Activated T-helper 17 cell treated with anti-CD3 and anti-CD28 coated beads, Interleukin-2, amount 50 U/mL, for 72 hours (primary cell): Measurements from ENCODE around the gene OSBPL9. TPM values are rescaled to one million over a fixed set of nuclear protein-coding genes. Genes with fewer than 3 reads are reported as not detected.

Experiments used
- ATAC-seq: fragments of 150-1000 bp; cut with Tn5 transposase; replicated peaks from 2 replicates; pipeline ENCODE4 v1.10.0; 2021; ENCODE audit warnings: mild to moderate bottlenecking, moderate library complexity
- H3K27ac Mint-ChIP-seq: one replicate; pipeline ENCODE4 v1.8.0; 2022; ENCODE audit warnings: mixed read lengths
- H3K27me3 Mint-ChIP-seq: one replicate; pipeline ENCODE4 v1.8.0; 2022; ENCODE audit warnings: mixed read lengths
- H3K36me3 Mint-ChIP-seq: one replicate; pipeline ENCODE4 v1.8.0; 2022; ENCODE audit warnings: low read depth, mild to moderate bottlenecking, mixed read lengths
- H3K4me1 Mint-ChIP-seq: one replicate; pipeline ENCODE4 v1.8.0; 2022; ENCODE audit warnings: mixed read lengths
- H3K4me3 Mint-ChIP-seq: one replicate; pipeline ENCODE4 v1.8.0; 2022; ENCODE audit warnings: mild to moderate bottlenecking, mixed read lengths
- H3K9me3 Mint-ChIP-seq: one replicate; pipeline ENCODE4 v1.8.0; 2022; ENCODE audit warnings: mixed read lengths
- total RNA-seq, 2 donors: library from RNA; stranded (reverse); gene quantifications; one replicate each; pipeline ENCODE4 v1.2.3, GENCODE V29; 2022

OSBPL9 gene
- total RNA-seq, 2 donors from 2014 or later: 42.9 to 47.6 TPM

DNA sequence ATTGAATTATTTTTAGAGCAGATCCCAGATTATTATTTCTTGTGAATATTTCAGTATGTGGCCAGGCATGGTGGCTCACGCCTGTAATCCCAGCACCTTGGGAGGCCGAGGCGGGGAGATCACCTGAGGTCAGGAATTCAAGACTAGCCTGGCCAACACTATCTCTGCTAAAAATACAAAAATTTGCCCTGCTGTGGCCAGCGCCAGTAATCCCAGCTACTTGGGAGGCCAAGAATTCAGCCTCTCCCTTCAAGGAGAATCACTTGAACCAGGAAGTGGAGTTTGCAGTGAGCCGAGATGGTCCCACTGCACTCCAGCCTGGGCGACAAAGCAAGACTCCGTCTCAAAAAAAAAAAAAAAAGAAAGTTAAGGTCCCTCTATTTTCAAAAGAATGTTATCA is 4.3 kb downstream of the OSBPL9 start:
- H3K27me3 Mint-ChIP-seq: no peaks in the 10 kb centered on the region
- no peak overlapping the region for H3K4me3 Mint-ChIP-seq
- ATAC-seq: no peak
- H3K9me3 Mint-ChIP-seq: no peaks in the 10 kb centered on the region
- H3K27ac Mint-ChIP-seq: no peak overlapping the region
- H3K36me3 Mint-ChIP-seq: peaks cover 4% of the 10 kb centered on the region
- peaks cover 29% of the 10 kb centered on the region for H3K4me1 Mint-ChIP-seq

DNA sequence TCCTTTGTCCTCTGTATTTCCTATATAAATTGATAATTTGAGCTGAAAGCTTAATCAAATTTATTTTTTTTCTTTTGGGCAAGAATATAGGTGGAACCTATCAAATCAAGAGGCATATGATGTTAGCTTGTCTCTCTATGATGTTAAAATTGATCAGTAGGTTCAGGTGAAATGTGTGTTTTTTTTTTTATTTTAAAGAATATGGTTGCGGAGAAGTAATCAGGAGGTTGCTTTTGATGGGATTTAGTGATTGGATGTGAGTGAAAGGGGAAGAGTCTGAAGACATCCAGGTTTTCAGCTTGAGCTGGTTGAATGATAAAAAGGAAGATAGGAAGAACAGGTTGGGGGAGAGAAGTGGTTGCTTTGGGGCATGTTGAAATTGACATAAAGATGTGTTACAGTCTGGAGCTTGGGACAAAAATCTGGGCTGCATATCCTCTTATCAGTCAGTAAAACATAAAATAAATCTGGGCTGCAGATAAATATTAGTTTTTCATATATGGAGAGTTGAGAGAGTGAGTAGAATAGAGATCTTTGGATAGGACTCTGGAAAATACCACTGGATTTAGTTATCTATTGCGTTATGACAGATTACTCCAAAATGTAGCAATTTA is 5.1 kb downstream of the OSBPL9 start:
- no peak overlapping the region for H3K27ac Mint-ChIP-seq
- H3K4me3 Mint-ChIP-seq: no peak overlapping the region
- H3K36me3 Mint-ChIP-seq: peaks cover 3% of the 10 kb centered on the region
- H3K27me3 Mint-ChIP-seq: no peaks in the 10 kb centered on the region
- H3K4me1 Mint-ChIP-seq: peaks cover 25% of the 10 kb centered on the region
- no peaks in the 10 kb centered on the region for H3K9me3 Mint-ChIP-seq
- no peak for ATAC-seq

DNA sequence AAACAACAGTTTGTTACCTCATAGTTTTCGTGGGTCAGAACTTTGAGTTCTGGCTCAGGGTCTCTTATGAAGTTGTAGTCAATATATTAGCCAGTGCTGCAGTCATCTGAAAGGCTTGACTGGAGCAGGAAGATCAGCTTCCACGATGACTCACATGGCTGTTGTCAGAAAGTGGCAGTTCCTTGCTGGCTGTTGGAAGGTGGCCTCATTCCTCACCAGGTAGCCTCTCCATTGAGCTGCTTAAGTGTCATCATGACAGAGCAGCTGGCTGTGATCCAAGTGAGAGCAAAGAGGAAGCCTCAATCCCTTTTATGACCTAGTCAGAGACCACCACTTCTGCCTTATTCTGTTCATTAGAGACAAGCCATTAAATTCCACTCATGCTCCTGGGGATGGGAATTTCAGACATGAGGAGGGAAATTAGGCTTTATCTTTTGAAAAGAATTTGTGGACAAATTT is 5.6 kb downstream of the OSBPL9 start:
- H3K4me1 Mint-ChIP-seq: peaks cover 25% of the 10 kb centered on the region
- H3K27me3 Mint-ChIP-seq: no peaks in the 10 kb centered on the region
- ATAC-seq: peak; percentile 48
- H3K9me3 Mint-ChIP-seq: no peaks in the 10 kb centered on the region
- H3K36me3 Mint-ChIP-seq: no peaks in the 10 kb centered on the region
- H3K4me3 Mint-ChIP-seq: no peak overlapping the region
- H3K27ac Mint-ChIP-seq: no peak overlapping the region

DNA sequence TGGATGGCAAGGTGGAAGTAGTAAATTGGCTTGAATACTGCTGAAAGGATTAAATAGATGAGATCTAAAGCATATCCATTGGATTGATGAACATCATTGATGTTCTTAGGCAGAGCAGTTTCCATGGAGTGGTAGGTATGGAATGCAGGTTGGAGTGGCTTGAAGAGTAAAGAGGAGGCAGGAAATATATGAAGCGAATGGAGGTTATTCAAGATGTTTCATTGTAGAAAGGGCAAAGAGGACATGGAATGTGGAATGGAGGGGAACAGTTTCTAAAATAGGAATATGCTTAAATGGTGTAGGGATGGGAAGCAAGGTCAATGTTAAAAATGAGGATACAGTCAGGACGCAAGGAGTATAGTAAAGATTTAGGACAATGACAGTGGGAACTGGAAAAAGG is 6.1 kb downstream of the OSBPL9 start:
- no peaks in the 10 kb centered on the region for H3K36me3 Mint-ChIP-seq
- no peaks in the 10 kb centered on the region for H3K27me3 Mint-ChIP-seq
- peaks cover 20% of the 10 kb centered on the region for H3K4me1 Mint-ChIP-seq
- H3K27ac Mint-ChIP-seq: no peak overlapping the region
- no peak overlapping the region for H3K4me3 Mint-ChIP-seq
- no peak for ATAC-seq
- H3K9me3 Mint-ChIP-seq: no peaks in the 10 kb centered on the region

DNA sequence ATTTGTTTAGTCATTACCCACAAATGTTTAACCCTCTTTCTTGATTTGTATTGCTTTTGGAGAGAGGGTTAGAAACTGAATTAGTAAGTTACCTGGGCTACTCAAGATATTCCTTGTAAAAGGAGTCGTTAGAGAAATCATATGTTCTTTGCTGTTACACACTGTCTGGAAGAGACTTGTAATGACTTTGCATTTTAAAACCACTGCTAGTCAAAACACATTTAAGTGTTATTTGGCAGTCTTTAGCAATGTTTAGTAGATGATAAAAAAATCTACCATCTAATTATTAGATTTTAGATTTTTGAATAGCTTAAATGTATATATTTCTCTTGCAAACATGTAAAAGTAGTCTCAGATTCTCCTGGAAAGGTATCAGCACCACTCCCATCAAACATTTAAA is 6.6 kb downstream of the OSBPL9 start:
- no peak overlapping the region for H3K27ac Mint-ChIP-seq
- no peaks in the 10 kb centered on the region for H3K9me3 Mint-ChIP-seq
- no peaks in the 10 kb centered on the region for H3K36me3 Mint-ChIP-seq
- no peaks in the 10 kb centered on the region for H3K27me3 Mint-ChIP-seq
- no peak for ATAC-seq
- no peak overlapping the region for H3K4me3 Mint-ChIP-seq
- H3K4me1 Mint-ChIP-seq: peaks cover 20% of the 10 kb centered on the region

DNA sequence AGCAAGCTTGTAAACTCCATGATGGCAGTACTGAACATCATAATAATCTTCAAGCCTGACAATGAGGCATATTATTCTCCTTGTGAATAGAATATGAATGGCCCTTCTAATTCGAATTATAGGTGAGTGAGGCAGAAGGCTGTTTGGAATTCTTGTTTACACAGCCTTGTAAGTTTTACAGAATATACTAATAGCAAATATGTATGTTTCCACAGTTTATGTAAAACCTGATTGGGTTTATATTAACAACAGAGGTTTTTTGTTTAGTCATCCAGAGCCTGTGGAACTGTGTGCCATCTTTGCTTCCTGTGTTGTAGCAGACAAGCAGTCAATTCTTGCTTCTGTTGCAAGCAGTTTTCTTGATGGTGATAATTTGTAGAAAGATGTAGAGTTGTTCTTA is 8.0 kb downstream of the OSBPL9 start:
- no peak for ATAC-seq
- Mint-ChIP-seq H3K27me3 (no peaks in the 10 kb centered on the region), H3K9me3 (no peaks in the 10 kb centered on the region), H3K27ac (peak overlapping the region; percentile 45), H3K36me3 (no peaks in the 10 kb centered on the region), H3K4me1 (peaks cover 26% of the 10 kb centered on the region), H3K4me3 (no peak overlapping the region)

DNA sequence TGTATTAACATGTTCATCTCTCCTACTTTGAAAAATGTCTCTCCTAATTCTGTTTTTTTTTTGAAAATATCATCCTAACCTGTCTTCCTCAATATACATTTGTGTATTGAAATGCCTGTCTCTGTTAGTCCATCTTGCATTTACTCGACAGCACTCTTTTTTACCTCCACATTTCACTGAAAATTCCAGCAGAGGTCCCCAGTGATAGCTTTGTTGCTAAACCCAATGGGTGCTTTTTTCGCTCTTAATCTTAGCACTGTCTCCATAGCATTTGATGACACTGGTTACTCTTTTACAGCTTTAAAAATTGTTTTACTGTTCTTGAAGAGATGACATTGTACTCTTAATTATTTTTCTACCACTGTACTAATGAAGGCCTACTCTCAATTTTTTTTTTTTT is 10.8 kb downstream of the OSBPL9 start:
- no peaks in the 10 kb centered on the region for H3K36me3 Mint-ChIP-seq
- H3K27me3 Mint-ChIP-seq: no peaks in the 10 kb centered on the region
- no peak for ATAC-seq
- H3K9me3 Mint-ChIP-seq: no peaks in the 10 kb centered on the region
- no peak overlapping the region for H3K4me3 Mint-ChIP-seq
- no peak overlapping the region for H3K27ac Mint-ChIP-seq
- H3K4me1 Mint-ChIP-seq: peaks cover 12% of the 10 kb centered on the region

DNA sequence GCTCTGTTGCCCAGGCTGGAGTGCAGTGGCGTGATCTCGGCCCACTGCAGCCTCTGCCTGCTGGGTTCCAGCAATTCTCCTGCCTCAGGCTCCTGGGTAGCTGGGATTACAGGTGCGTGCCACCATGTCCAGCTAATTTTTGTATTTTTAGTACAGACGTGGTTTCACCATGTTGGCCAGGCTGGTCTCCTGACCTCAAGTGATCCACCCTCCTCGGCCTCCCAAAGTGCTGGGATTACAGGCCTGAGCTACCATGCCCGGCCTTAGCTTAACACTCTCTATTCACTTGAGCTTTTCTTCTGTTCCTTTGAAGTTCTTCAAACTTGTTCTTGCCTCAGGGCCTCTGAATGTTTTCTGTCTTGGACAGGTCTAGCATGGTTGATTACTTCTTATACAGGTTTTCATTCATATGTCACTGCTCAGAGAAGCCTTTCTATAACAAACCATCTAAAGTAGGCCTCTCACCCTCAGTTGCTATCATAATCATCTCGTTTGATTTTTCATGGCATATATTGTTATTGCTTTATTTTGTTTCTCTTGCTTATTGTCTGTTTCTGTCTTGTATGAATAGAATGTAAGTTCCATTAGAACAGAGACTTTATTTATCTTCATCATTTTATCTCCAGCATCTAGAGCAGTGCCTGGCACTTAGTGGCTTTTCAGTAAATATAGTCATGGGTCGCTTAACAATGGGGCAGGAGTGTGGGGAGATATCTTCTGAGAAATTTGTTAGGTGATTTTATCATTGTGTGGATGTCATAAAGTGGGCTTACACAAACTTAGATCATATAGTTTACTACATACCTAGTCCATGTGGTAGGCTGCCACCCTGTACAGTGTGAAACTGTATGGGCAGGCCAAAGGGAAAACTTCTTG is 12.1 kb downstream of the OSBPL9 start:
- no peak overlapping the region for H3K27ac Mint-ChIP-seq
- ATAC-seq: no peak
- no peak overlapping the region for H3K4me3 Mint-ChIP-seq
- no peaks in the 10 kb centered on the region for H3K27me3 Mint-ChIP-seq
- H3K4me1 Mint-ChIP-seq: peaks cover 12% of the 10 kb centered on the region
- H3K9me3 Mint-ChIP-seq: no peaks in the 10 kb centered on the region
- H3K36me3 Mint-ChIP-seq: no peaks in the 10 kb centered on the region

DNA sequence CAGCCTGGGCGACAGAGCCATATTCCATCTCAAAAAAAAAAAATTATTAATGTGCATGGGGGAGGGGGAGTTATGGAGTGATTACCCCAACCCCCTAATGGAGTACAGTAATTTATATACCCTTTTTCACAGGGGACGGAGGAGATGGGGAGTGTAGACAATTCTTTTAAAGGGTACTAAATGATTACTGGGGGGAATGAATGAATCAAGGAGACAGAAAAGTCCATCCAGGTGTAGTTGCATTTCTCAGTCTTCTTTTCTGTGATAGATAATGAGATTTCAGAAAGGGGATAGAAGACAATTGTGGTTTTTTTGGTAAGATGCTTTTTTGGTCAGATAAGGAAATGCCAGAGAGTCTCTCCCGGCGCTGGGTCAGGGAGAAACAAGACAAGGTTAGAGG is 13.0 kb downstream of the OSBPL9 start:
- Mint-ChIP-seq H3K9me3 (no peaks in the 10 kb centered on the region), H3K4me3 (no peak overlapping the region), H3K27ac (no peak overlapping the region), H3K27me3 (no peaks in the 10 kb centered on the region), H3K4me1 (peaks cover 16% of the 10 kb centered on the region), H3K36me3 (no peaks in the 10 kb centered on the region)
- peak; percentile 29 for ATAC-seq

DNA sequence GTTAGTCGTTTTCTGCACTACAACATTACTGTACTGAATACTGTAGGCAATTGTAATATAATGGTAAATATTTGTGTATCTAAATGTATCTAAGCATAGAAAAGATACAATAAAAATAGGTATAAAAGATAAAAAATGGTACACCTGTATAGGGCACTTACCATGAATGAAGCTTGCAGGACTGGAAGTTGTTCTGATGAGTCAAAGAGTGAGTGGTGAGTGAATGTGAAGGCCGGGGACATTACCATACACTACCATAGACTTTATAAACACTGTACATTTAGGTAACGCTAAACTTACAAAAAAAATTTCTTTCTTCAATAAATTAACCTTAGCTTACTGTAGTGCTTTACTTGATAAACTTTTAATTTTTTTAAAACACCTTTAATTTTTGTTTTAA is 13.5 kb downstream of the OSBPL9 start:
- peaks cover 15% of the 10 kb centered on the region for H3K4me1 Mint-ChIP-seq
- H3K36me3 Mint-ChIP-seq: no peaks in the 10 kb centered on the region
- H3K9me3 Mint-ChIP-seq: no peaks in the 10 kb centered on the region
- ATAC-seq: no peak
- H3K27ac Mint-ChIP-seq: no peak overlapping the region
- no peaks in the 10 kb centered on the region for H3K27me3 Mint-ChIP-seq
- no peak overlapping the region for H3K4me3 Mint-ChIP-seq

DNA sequence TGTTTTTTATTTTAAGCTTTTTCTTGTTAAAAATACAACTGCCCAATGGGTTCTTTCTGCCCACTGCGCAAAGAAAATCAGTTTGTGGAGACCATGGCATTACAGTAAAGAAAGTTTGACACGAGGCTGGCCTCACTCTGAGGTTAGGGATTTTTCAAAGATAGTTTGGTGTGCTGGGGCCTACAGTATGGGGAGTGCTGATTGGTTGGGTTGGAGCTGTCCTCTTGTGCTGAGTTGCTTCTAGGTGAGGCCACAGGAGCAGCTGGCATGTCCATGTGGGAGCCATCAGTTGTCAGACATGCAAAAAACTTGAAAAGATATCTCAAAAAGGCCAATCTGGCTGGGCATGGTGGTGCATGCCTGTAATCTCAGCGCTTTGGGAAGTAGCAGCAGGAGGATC is 14.0 kb downstream of the OSBPL9 start:
- H3K4me1 Mint-ChIP-seq: peaks cover 15% of the 10 kb centered on the region
- H3K9me3 Mint-ChIP-seq: no peaks in the 10 kb centered on the region
- no peaks in the 10 kb centered on the region for H3K27me3 Mint-ChIP-seq
- ATAC-seq: no peak
- no peak overlapping the region for H3K4me3 Mint-ChIP-seq
- no peaks in the 10 kb centered on the region for H3K36me3 Mint-ChIP-seq
- no peak overlapping the region for H3K27ac Mint-ChIP-seq

DNA sequence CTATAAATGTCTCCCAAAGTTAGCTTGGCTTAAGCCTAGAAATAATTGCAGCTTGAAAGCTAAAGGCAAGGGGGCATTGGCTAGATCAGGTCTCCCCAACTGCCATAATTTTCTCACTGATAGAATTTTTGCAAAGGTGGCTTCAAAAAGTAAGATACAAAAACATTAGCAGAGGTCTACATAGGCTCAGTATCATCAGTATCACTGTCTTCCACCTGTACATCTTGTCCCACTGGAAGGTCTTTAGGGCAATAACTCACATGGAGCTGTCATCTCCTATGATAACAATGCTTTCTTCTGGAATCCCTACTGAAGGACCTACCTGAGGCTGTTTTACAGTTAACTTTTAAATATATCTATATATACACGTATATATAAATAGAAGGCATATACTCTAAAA is 14.9 kb downstream of the OSBPL9 start:
- ATAC-seq: no peak
- no peak overlapping the region for H3K4me3 Mint-ChIP-seq
- H3K36me3 Mint-ChIP-seq: no peaks in the 10 kb centered on the region
- no peaks in the 10 kb centered on the region for H3K9me3 Mint-ChIP-seq
- no peak overlapping the region for H3K27ac Mint-ChIP-seq
- H3K4me1 Mint-ChIP-seq: peaks cover 15% of the 10 kb centered on the region
- no peaks in the 10 kb centered on the region for H3K27me3 Mint-ChIP-seq

DNA sequence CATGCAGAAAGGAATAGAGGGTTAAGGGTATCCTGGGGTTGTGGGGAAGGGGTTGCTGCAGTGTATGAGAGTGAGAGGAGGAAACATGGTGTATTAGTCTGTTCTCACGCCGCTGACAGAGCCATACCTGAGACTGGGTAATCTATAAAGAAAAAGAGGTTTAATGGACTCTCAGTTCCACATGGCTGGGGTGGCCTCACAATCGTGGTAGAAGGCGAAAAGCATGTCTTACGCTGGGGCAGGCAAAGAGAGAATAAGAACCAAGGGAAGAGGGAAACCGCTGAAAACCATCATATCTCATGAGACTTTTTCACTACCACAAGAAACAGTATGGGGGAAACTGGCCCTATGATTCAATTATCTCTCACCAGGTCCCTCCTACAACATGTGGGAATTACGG is 17.7 kb downstream of the OSBPL9 start:
- Mint-ChIP-seq H3K27ac (no peak overlapping the region), H3K36me3 (no peaks in the 10 kb centered on the region), H3K9me3 (no peaks in the 10 kb centered on the region), H3K4me3 (no peak overlapping the region), H3K27me3 (no peaks in the 10 kb centered on the region), H3K4me1 (peaks cover 8% of the 10 kb centered on the region)
- no peak for ATAC-seq

DNA sequence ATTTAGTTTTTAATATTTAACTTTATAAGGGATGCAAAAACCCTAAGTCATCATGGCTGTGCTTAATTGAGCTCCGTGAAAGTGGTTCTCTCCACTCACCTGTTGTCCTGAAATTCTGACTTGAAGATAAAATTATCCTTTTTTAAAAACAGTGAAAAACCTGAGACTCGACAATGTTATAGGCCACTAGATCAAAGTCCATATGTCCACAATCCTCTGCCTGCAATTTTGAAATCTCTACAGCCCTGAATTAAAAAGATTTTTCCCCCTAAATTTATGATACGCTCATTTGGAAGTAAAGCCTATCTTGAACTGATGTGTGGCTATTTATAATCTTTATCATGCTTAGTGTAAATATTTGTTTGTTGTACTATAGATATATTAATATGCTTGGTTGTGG is 18.7 kb downstream of the OSBPL9 start:
- no peak for ATAC-seq
- Mint-ChIP-seq H3K27me3 (no peaks in the 10 kb centered on the region), H3K4me1 (peaks cover 8% of the 10 kb centered on the region), H3K36me3 (no peaks in the 10 kb centered on the region), H3K4me3 (no peak overlapping the region), H3K9me3 (no peaks in the 10 kb centered on the region), H3K27ac (no peak overlapping the region)

DNA sequence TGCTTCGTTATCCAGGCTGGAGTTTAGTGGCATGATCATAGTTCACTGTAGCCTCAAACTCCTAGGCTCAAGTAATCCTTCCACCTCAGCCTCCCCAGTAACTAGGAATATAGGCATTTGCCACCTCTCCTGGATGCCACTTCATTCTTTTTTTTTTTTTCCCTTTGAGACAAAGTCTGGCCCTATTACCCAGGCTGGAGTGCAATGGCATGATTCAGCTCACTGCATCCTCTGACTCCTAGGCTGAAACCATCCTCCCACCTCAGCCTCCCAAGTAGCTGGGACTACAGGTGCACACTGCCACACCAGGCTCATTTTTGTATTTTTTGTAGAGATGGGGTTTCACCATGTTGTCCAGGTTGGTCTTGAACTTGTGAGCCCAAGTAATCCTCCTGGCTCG is 19.3 kb downstream of the OSBPL9 start:
- Mint-ChIP-seq H3K36me3 (no peaks in the 10 kb centered on the region), H3K4me3 (no peak overlapping the region), H3K27me3 (no peaks in the 10 kb centered on the region), H3K27ac (no peak overlapping the region), H3K9me3 (no peaks in the 10 kb centered on the region), H3K4me1 (peaks cover 8% of the 10 kb centered on the region)
- ATAC-seq: no peak
